RWPE2 (cell line): ENCODE measurements around the gene SRXN1.

Source experiments
- ATAC-seq: fragments of 200-7000 bp; cut with Tn5 transposase; 3 replicates; pipeline ENCODE4 v1.9.1; 2021; ENCODE audit warnings: low read depth
- DNase-seq: peaks from one replicate; pipeline ENCODE4 v3.0.0-alpha.2; 2020; ENCODE audit warnings: low spot score
- H3K27ac ChIP-seq: fragments of 450-650 bp; 2 replicates; pipeline ENCODE4 v1.5.1; 2017; ENCODE audit warnings: mild to moderate bottlenecking; ENCODE audit not compliant: poor library complexity, severe bottlenecking
- H3K27me3 ChIP-seq: fragments of 250-450 bp; sonication (Bioruptor Pico); 2 replicates; pipeline ENCODE4 v1.5.1; 2021; ENCODE audit warnings: mild to moderate bottlenecking, moderate library complexity; ENCODE audit not compliant: insufficient read depth, poor library complexity, severe bottlenecking
- H3K36me3 ChIP-seq: fragments of 250-450 bp; sonication (Bioruptor Pico); 2 replicates; pipeline ENCODE4 v1.5.1; 2020; ENCODE audit warnings: low read depth, mild to moderate bottlenecking, moderate library complexity
- H3K4me1 ChIP-seq: fragments of 250-450 bp; sonication (Bioruptor Pico); 2 replicates; pipeline ENCODE4 v1.5.1; 2021; ENCODE audit warnings: mild to moderate bottlenecking, moderate library complexity; ENCODE audit not compliant: insufficient read depth, poor library complexity, severe bottlenecking
- H3K4me3 ChIP-seq: fragments of 250-450 bp; sonication (Bioruptor Pico); 2 replicates; pipeline ENCODE4 v1.5.1; 2021; ENCODE audit warnings: mild to moderate bottlenecking, moderate library complexity; ENCODE audit not compliant: severe bottlenecking
- H3K9me3 ChIP-seq: fragments of 250-450 bp; sonication (Bioruptor Pico); 2 replicates; pipeline ENCODE4 v1.5.1; 2021; ENCODE audit warnings: mild to moderate bottlenecking, moderate library complexity; ENCODE audit not compliant: severe bottlenecking
- TF ChIP-seq, protein P1 (sequence below): fragments of 450-650 bp; IDR thresholded peaks from one replicate; pipeline ENCODE4 v1.5.1; 2017; ENCODE audit warnings: mild to moderate bottlenecking, moderate library complexity; ENCODE audit not compliant: poor library complexity, severe bottlenecking

The SRXN1 gene

DNA sequence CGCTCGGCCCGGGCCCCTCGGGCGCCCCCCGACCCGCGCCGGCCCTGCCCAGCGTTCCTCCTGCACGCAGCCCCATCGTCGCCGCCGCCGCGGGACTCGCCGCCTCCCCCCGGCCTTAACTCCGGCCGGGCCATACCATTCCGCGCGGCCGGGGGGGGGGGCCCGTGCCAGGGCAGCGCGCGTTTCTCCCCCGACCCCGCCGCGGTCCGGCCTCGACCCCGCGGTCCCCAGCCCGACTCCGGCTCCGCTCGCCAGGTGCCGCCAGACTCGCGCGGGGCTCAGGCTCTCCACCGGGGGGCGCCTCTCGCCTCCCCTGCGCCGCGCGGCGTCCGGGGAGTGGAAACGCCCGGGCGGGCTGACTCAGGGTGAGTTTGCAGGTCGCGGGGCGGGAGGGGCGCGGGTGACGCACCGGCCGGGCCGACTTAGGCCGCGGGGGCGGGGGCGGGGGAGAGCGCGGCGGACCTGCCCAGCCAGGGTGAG is at the start of gene SRXN1:
SRXN1 (minus strand) TSS at position 91 of the 480 bp plus-strand sequence; CDS start at position 76, 15 bp downstream.
- peak within 1 kb of the TSS; percentile 32 for H3K27ac ChIP-seq
- H3K36me3 ChIP-seq = peaks cover 27% of the 10 kb centered on the region
- ATAC-seq (peak; percentile 91), DNase-seq (peak; percentile 94)
- no peaks in the 10 kb centered on the region for H3K9me3 ChIP-seq
- no peaks in the 10 kb centered on the region for H3K4me1 ChIP-seq
- TF ChIP-seq, protein P1, sequence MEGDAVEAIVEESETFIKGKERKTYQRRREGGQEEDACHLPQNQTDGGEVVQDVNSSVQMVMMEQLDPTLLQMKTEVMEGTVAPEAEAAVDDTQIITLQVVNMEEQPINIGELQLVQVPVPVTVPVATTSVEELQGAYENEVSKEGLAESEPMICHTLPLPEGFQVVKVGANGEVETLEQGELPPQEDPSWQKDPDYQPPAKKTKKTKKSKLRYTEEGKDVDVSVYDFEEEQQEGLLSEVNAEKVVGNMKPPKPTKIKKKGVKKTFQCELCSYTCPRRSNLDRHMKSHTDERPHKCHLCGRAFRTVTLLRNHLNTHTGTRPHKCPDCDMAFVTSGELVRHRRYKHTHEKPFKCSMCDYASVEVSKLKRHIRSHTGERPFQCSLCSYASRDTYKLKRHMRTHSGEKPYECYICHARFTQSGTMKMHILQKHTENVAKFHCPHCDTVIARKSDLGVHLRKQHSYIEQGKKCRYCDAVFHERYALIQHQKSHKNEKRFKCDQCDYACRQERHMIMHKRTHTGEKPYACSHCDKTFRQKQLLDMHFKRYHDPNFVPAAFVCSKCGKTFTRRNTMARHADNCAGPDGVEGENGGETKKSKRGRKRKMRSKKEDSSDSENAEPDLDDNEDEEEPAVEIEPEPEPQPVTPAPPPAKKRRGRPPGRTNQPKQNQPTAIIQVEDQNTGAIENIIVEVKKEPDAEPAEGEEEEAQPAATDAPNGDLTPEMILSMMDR = peak; percentile 88
- peak within 1 kb of the TSS; percentile 96 for H3K4me3 ChIP-seq
- peaks cover under 1% of the 10 kb centered on the region for H3K27me3 ChIP-seq

GRCh38 chr20:701401-702129 is 48.6 kb upstream of the SRXN1 start:
- DNase-seq = no peak
- no peaks in the 10 kb centered on the region for H3K36me3 ChIP-seq
- H3K4me3 ChIP-seq = no peak overlapping the region
- ATAC-seq = no peak
- no peaks in the 10 kb centered on the region for H3K4me1 ChIP-seq
- H3K9me3 ChIP-seq = no peaks in the 10 kb centered on the region
- TF ChIP-seq, protein P1 = no peak
- no peak overlapping the region for H3K27ac ChIP-seq
- peaks cover 16% of the 10 kb centered on the region for H3K27me3 ChIP-seq

DNA sequence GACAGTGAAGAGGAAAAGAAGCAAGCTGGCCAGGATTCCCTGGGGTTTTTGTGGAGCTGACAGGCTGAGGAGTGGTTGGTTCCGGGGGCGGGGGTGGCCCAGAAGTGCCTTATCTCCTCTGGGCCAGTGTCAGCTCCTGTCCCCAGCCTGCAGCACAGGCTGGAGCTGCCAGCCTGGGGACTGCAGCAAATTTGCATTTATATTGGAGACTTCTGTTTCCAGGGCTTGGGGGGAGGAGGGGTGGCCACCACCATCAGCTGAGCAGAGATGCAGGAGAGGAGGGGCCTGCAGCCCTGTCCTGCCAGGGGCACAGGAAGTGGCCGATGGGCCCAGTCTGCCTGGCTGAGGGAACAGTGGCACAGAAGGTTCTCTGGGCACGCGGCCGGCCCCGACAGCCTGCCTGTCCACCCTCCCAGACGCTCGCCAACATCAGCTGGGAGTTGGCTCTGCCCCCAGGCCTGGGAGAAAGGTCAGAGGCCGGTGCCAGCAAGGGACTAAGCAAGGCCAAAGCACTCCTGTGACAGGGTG is 46.9 kb upstream of the SRXN1 start:
- Histone ChIP-seq H3K27me3 (peaks cover 26% of the 10 kb centered on the region), H3K9me3 (no peaks in the 10 kb centered on the region), H3K4me3 (no peak overlapping the region), H3K4me1 (no peaks in the 10 kb centered on the region), H3K27ac (no peak overlapping the region), H3K36me3 (no peaks in the 10 kb centered on the region)
- TF ChIP-seq, protein P1 = no peak
- no peak for ATAC-seq
- DNase-seq = no peak

- no peaks in the 10 kb centered on the region for H3K36me3 ChIP-seq
- H3K9me3 ChIP-seq = no peaks in the 10 kb centered on the region
- peaks cover 26% of the 10 kb centered on the region for H3K27me3 ChIP-seq
- no peak overlapping the region for H3K4me3 ChIP-seq
- H3K27ac ChIP-seq = no peak overlapping the region
- TF ChIP-seq, protein P1 = no peak
- no peaks in the 10 kb centered on the region for H3K4me1 ChIP-seq
- DNase-seq (no peak), ATAC-seq (no peak)
These were observed 46.3 kb upstream of the SRXN1 start for GRCh38 chr20:699342-699741.

- Histone ChIP-seq H3K4me3 (no peak overlapping the region), H3K27ac (no peak overlapping the region), H3K4me1 (no peaks in the 10 kb centered on the region), H3K36me3 (no peaks in the 10 kb centered on the region), H3K9me3 (no peaks in the 10 kb centered on the region), H3K27me3 (peaks cover 29% of the 10 kb centered on the region)
- TF ChIP-seq, protein P1 = no peak
- ATAC-seq (no peak), DNase-seq (no peak)
These were observed 45.3 kb upstream of the SRXN1 start for GRCh38 chr20:698276-698675.
